T-helper 2 cell (primary cell): ENCODE results near the gene CORT.
"Not testable (repeated sequence)": the region's sequence is repeated elsewhere in the genome, so short reads cannot be mapped to it uniquely, and the experiment has no call there.

Experiments used
- DNase-seq, 5 experiments: peaks; one replicate each; pipeline versions ENCODE4 v3.0.0 to v3.0.0-alpha.2; 2012 to 2022
- total RNA-seq, 2 donors: gene quantifications; one replicate each; lab custom pipeline; 2026; lab: John Stamatoyannopoulos, UW

The CORT gene, protein sequence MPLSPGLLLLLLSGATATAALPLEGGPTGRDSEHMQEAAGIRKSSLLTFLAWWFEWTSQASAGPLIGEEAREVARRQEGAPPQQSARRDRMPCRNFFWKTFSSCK
- total RNA-seq = 0 to 0.07 reads per million in 2 donors

DNA sequence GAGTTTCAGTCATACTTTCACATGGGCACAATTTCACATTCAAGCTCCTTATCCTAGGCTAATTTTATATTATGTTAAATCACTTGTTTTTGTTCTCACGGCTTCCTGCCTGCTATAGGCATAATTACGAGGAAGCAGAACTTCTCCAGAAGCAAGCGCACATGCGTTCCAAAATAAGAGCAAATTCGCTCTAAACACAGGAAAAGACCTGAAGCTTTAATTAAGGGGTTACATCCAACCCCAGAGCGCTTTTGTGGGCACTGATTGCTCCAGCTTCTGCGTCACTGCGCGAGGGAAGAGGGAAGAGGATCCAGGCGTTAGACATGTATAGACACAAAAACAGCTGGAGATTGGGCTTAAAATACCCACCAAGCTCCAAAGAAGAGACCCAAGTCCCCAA is at the start of gene CORT:
Gene CORT (plus strand): TSS at position 281 of the 400 bp plus-strand sequence. CDS start 193 bp downstream, outside the sequence.
- no peak for DNase-seq

DNA sequence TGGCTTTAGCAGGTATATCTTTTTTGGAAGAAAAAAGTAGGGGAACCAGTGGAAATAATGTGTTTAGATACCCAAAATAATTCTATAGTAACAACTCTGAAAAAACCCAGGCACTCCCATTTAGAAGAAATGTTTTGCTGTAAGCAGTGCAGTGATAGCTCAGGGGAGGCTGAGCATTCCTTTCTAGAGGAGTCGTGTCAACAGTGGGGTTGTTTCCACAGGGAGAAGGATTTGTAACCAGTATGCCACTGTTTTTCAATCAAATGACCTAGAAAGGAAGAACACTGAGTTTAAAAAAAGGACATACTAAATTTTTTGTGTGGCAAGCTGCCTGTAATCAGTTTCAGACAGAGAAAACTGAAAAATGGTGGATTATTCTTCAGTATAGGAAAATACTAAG is 48.5 kb upstream of the CORT start:
- DNase-seq = no peak

DNA sequence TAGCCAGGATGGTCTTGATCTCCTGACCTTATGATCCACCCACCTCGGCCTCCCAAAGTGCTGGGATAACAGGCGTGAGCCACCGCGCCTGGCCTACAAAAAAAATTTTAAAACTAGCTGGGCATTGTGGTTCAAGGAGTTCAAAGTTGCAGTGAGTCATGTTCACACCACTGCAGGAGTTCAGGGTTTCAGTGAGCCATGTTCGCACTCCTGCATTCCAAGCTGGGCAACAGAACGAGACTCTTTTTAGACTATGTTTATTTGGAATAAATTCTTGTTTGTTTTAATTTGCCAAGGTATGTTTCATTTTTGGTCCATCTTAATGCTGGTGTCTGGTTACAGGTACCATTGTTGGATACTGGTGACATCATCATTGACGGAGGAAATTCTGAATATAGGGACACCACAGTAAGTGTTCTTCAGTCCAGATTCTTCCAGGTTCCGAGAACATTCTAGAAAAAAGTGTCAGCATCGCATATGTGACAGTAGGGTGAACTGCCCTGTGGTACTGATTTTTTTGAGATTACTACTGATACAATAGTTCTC is 47.0 kb upstream of the CORT start:
- no peak for DNase-seq

DNA sequence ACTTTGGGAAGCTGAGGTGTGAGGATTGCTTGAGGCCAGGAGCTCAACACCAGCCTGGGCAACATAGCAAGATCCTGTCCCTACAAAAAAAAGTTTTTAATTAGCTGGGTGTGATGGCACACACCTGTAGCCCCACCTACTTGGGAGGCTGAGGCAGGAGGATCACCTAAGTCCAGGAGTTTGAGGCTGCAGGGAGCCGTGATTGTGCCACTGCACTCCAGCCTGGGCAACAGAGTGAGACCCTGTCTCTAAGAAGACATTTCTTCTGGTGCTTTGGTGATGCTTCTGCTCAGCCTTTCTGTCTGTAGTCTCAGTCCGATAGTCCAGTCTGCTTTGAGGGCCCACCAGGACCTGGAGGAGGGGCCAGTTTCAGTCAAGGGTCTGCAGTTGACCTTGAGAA is 42.6 kb upstream of the CORT start:
- no peak for DNase-seq

DNA sequence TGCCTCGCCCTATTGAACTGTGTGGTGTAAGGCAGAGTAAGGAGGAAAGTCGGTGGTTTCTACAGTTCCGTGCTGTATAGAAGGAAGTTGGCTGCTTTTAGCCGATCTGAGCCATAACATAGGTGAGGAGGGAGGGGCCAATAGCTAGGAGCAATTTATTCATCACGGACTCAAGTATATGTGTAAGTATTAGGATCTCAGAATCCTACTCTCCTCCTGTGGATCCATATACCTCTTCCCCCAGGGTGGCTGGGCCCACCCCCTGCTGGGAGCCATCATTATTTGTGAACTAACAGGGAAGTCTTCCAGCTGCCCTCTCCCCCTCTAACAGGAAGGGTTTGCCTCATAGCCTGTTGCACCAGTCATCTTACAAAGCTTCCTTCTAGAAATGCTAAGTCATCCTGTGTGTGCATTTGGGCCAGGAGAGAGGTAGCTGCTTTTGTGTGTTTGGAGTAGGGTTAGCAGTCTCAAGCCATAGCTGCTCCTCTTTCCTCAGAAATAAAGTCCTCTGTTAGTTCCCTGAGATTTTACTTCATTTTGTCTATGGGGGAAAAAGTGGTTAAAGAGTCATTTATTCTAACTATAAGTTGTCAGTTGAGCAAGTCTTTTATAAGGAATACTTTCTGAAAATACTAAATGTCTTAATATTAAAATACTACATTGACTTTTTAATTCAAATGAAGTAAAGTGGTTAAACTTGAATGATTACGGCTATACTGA is 34.5 kb upstream of the CORT start:
- DNase-seq = peak in 1 of 5 experiments; percentile 37

DNA sequence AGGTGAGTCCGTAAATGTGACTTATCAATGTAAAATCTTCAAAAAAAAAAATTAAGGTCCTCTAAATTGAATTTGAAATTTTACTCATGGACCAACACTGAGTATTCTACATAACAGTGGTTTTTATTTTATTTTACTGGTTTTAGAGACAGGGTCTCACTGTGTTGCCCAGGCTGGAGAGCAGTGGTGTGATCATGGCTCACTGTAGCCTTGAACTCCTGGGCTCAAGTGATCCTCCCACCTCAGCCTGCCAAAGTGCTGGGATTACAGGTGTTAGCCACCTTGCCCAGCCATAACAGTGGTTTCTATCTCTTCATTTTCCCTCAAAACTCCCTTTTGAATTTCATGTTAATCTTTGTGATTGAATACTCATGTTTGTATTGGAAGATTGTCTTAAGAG is 33.9 kb upstream of the CORT start:
- not testable (repeated sequence) for DNase-seq

DNA sequence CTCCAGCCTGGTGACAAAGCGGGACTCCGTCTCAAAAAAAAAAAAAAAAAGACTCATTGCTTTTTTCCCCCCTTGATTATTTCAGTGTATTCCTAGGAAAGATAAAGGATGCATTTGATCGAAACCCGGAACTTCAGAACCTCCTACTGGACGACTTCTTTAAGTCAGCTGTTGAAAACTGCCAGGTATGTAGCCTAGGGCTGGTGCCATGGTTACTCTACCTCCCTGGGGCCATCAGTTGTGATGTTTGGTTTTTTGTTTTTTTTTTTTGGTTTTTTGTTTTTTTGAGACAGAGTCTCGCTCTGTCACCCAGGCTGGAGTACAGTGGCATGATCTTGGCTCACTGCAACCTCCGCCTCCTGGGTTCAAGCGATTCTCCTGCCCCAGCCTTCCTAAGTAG is 31.1 kb upstream of the CORT start:
- DNase-seq = not testable (repeated sequence)

DNA sequence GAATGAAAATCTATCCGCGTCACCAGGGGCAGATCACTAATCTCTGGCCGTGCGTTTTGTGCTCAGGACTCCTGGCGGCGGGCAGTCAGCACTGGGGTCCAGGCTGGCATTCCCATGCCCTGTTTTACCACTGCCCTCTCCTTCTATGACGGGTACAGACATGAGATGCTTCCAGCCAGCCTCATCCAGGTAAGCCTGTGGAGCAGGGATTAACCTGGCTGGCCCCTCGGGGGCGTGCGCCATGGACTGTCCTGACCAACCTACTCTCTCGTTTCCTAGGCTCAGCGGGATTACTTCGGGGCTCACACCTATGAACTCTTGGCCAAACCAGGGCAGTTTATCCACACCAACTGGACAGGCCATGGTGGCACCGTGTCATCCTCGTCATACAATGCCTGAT is 30.5 kb upstream of the CORT start:
- DNase-seq = no peak

DNA sequence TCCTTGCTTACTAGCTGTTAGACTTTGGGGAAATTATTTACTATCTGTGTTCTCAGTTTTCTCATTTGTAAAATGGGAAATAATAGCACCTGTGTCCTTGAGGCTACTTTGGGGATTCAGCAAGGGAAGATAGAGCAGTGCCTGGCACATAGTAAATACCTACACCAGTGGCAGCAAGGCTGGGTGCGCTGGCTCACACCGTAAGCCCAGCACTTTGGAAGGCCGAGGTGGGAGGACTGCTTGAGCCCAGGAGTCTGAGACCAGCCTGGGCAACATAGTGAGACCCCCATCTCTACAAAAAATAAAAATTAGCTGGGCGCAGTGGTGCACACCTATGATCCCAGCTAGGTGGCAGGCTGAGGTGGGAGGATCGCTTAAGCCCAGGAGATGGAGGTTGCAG is 28.2 kb upstream of the CORT start:
- DNase-seq = no peak

DNA sequence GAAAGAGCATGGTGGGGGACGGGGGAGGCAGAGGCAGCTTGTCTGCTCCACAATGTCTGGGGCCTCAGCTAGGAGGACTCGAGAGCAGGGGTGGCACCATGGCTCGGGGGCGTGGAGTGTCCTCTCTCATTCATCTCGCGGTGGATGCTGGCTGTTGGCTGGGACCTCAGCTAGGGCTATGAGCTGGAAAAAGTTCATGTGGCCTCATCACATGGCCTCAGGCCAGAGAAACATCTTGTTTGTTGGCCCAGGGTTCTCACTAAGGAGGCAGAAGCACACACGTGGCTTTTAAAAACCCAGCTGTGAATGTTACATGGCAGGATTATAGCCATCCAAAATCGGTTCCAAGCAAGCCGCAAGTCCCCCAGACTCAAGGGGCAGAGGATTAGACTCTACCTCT is 25.8 kb upstream of the CORT start:
- no peak for DNase-seq

DNA sequence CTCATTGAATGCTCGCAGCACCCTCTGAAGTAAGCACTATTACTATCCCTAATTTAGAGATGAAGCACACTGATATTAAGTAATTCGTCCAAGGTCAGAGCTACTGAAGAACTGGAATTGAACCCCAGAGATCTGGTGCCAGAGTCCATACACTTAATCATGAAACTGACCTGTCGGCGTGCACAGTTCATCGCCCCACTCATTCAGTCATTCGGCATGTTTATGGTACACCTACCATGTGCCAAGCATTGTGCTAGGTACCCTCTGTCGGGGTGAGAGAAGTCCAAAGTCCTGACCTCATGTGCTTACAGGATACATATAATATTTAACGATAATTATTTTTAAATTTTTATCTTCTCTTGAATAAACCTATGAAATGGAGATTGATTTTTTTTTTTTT is 25.2 kb upstream of the CORT start:
- DNase-seq = no peak

DNA sequence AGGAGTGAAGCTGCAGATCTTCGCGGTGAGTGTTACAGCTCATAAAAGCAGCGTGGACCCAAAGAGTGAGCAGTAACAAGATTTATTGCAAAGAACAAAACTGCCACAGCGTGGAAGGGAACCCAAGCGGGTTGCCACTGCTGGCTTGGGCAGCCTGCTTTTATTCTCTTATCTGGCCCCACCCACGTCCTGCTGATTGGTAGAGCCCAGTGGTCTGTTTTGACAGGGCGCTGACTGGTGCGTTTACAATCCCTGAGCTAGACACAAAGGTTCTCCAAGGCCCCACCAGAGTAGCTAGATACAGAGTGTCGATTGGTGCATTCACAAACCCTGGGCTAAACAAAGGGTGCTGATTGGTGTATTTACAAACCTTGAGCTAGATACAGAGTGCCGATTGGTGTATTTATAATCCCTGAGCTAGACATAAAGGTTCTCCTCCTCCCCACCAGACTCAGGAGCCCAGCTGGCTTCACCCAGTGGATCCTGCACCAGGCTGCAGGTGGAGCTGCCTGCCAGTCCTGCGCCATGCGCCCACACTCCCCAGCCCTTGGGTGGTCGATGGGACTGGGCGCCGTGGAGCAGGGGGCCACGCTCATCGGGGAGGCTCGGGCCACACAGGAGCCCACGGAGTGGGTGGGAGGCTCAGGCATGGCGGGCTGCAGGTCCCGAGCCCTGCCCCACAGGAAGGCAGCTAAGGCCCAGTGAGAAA is 23.9 kb upstream of the CORT start:
- not testable (repeated sequence) for DNase-seq

DNA sequence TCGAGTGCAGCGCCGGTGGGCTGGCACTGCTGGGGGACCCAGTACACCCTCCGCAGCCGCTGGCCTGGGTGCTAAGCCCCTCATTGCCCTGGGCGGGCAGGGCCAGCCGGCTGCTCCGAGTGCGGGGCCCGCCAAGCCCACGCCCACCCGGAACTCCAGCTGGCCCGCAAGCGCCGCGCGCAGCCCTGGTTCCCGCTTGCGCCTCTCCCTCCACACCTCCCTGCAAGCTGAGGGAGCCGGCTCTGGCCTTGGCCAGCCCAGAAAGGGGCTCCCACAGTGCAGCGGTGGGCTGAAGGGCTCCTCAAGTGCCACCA is 23.3 kb upstream of the CORT start:
- not testable (repeated sequence) for DNase-seq

DNA sequence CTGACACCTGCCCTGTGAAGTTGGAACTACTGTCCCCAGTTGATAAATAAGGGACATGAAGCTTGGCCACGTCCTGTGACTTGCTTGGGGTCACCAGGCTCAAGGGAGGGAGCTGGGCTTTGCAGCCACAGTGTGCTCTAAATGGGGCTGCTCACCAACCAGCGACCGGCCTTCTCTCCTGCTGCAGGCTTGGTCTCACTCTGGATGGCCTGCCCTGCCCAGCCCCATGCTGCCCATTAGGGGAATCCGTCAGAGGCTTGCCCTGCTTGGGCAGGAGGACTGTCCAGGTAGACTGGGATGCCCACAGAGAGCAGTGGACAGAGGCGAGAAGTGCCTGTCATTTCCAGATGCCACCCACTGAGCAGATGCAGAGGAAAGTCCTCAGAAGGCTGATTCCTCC is 20.8 kb upstream of the CORT start:
- DNase-seq = no peak

DNA sequence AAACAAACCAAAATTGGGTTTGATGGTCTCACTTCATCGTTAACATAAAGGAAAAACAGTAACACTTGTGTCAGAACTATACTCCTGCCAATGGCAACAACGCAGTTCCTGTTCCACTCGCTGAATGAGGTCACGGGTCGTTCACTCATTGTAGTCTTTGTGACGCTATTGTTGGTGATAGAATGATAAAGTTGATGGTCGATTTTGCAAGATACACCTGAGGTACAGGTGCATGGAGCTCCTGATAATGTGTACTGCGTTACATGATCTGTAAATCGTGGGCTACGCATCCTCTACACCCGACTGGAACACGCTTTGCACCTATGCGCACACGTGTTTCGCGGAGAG is 20.0 kb upstream of the CORT start:
- DNase-seq = peak in 1 of 5 experiments; percentile 63

DNA sequence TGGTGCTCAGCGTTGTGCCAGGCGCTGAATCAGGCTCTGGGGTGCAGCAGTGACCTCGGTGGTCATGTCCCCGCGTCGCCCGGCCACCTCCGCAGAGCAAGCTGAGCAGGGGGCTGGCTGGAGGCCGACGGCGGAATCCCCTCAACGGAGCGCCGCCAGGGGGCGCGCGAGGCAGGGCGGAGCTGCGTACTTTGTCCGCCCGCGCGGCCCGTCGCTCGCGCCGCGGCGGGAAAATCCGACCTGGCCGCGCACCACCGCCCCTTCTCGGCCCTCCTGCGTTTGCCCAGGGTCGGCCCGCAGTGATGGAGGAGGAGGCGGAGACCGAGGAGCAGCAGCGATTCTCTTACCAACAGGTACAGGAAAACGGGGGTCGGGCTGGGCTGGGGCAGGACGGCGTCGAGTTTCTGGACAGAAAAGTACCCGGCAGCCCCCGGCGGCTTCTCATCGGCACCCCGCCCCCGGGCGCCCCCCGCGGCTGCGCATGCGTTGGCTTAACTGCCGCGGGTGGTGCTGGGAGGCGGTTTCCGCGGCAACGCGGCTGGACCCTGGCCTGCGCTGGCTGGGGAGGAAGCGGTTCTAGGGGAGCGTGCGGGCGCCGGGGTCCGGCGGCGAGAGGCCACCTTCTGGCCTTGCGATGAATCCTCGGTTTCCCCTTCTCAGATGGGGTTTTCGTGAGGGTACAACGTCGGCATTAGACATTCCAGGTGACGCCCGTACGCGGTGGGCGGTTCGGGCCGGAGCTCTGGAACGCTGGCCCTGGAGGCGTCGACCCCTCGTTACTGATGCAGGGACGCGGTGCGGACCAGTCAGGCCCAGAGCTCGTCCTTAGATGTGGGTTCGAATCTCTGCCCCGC is 19.4 kb upstream of the CORT start, which contains the start of gene CENPS:
Gene CENPS (plus strand): TSS at position 218 of the 854 bp plus-strand sequence. CDS start 85 bp downstream, at position 303.
- DNase-seq = peak; percentile 80 to 90 (median 86)

DNA sequence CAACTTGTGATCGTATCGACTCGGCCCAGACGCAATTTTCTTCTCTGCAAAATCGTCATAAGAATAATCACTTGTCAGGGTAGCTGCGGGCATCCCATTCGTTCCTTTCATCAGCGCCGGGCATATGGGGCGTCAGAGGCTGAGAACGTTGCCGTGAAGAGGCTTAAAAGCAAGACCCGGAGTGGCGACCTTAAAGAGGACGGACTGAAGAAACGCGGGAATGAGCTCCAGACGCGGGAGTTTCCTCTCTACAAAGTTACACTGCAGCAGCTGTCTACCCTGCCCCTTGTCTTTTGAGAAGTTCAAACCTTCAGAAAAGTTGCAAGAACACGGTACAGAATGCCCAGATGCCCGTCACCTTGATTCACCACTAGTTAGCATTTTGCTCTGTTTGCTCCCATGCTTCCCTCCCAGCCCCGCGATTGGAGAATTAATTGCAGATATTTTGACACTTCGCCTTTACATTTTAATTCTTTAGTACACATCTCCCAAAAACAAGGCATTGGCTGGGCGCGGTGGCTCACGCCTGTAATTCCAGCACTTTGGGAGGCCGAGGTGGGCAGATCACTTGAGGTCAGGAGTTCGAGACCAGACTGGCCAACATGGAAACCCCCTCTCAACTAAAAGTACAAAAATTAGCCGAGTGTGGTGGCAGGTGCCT is 18.6 kb upstream of the CORT start:
- DNase-seq = peak in 1 of 5 experiments; percentile 38

DNA sequence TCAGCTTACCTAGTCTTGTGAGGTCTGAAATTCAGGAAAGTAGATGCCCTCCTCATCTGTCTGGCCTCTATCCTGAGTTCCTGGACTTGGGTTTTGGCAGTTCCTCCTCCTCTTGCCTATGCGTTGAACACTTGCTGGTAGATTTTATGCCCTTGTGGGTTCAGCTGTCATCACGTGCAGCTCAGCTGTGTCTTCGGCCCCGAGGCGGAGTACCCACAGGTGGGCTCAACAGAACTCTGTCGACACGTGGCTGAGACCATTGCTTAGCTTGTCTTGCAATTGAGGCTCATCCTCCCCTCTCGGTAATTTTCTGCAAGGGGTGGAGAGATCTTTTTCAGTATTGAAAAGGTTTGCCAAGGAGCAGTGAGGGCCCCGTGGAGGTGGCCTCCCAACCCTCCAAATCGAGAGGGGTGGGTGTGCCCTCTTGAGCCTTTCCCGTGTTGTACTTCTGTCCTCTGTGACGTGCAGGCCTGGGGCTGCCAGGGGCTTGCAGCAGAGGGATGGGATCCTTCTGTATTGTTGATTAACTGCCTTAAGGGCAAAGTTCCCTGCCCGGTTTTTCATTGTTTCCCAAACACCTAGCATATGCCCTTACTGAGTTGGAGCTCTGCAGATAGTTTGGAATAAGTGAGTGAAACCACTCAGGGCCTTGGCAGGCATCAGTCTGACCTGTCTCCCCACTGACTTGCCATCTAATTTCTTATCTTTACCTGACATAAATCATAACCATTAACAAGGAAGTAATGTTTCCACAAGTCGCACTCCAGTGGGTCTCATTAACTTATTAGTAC is 16.7 kb upstream of the CORT start:
- no peak for DNase-seq

DNA sequence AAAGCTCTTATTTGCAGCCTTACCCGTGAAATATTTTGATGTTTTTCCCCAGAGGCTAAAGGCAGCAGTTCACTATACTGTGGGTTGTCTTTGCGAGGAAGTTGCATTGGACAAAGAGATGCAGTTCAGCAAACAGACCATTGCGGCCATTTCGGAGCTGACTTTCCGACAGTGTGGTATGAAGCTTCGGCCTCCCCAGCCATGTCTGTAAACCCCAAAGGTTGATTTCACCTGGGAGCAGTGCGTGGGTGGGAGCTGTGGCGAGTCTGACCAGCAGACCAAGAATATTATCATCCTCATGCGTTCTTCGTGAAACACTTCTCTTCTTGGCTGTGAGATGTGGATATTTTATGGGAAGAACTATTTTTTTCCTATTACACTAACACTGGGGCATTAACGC is 16.0 kb upstream of the CORT start:
- DNase-seq = no peak

DNA sequence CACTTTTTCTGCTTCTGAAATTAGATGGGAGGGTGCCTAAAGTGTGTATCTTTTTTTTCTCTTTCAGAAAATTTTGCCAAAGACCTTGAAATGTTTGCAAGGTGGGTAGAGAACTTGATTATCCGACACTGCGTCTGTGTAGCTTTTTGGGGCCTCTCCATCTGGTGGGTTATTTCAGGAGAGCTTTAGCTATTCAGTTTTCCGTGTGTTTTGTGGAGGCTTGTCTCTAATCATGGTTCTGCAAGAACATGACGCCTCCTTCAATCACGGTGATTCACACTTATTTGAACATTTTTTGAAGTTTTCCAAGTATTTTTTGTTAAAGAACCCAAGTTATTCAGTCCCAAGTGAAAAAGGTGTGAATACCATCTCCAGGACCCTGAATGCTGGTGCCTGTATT is 15.2 kb upstream of the CORT start:
- DNase-seq = no peak

DNA sequence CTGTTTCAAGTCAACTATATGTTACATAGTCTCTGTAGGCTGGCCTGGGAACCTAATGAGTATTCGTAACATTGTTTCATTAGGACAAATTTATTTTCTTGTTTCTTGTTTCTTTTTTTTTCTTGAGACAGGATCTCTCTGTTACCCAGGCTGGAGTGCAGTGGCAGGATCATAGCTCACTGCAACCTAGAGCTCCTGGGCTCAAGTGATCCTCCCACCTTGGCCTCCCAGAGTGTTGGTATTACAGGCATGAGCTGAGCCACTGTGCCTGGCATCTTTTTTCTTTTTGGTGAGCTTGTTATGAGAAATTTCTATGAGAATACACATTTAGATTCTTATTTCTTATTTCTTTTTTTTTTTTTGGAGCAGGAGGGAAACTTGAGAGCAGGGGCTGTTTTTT is 12.8 kb upstream of the CORT start:
- DNase-seq = no peak
